Bronchial epithelial cell (primary cell): Measurements from ENCODE around the gene CYTH3. TPM values are rescaled to one million over a fixed set of nuclear protein-coding genes. Genes with fewer than 3 reads are reported as not detected.

Experiments used
- DNase-seq: peaks from one replicate; pipeline ENCODE4 v3.0.0-alpha.2; 2010; ENCODE audit warnings: low read depth
- FAIRE-seq: peaks from 2 replicates; lab custom pipeline; 2011; peaks lifted over from hg19 to GRCh38; lab: Jason Lieb, UNC
- H3K27me3 ChIP-seq: 2 replicates; pipeline ENCODE4 v1.5.1; 2011; ENCODE audit warnings: low read length; ENCODE audit not compliant: control insufficient read depth, insufficient read depth
- H3K36me3 ChIP-seq: 2 replicates; pipeline ENCODE4 v1.5.1; 2011; ENCODE audit warnings: low read length; ENCODE audit not compliant: control insufficient read depth, insufficient read depth
- H3K4me3 ChIP-seq: 2 replicates; pipeline ENCODE4 v1.5.1; 2011; ENCODE audit warnings: mild to moderate bottlenecking, low read depth, low read length, control low read depth
- CTCF ChIP-seq: IDR thresholded peaks from 2 replicates; pipeline ENCODE4 v1.5.1; 2011; ENCODE audit warnings: mild to moderate bottlenecking, moderate library complexity, low read length, control low read depth, inconsistent platforms; ENCODE audit not compliant: insufficient read depth, severe bottlenecking
- total RNA-seq: library from RNA; depleted of rRNA; stranded (reverse); fragments of >200 nt; gene quantifications from 2 replicates; pipeline ENCODE4 v1.2.1, GENCODE V29; 2014

The CYTH3 gene
- total RNA-seq, 1 donor from 2014 or later: 11.6 TPM

- Histone ChIP-seq H3K4me3 (no peak overlapping the region), H3K36me3 (peaks cover 18% of the 10 kb centered on the region), H3K27me3 (no peaks in the 10 kb centered on the region)
- DNase-seq (no peak), FAIRE-seq (no peak)
- no peak for TF ChIP-seq CTCF
These were observed 133.0 kb downstream of the CYTH3 start for GRCh38 chr7:6139189-6139996.

DNA sequence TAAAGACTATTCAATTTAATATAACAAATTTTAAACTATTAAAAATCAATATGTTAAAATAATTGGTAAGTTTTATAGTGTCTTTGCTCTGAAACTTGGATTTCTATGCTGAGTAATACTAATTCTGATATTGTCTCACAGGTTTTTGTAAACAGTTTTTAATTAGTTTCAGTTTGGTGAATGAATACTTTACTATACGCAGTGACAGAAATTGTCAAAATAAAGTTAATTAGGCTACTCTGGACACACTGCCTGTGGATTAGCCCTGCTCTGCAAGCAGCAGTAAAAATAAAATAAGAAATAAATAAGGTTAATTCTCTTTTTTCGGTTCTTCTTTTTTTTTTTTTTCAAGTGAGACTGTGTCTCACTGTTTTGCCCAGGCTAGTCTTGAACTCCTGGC, 135.9 kb downstream of the CYTH3 start:
- DNase-seq (no peak), FAIRE-seq (no peak)
- H3K27me3 ChIP-seq: no peaks in the 10 kb centered on the region
- peaks cover 9% of the 10 kb centered on the region for H3K36me3 ChIP-seq
- H3K4me3 ChIP-seq: no peak overlapping the region
- no peak for TF ChIP-seq CTCF

DNA sequence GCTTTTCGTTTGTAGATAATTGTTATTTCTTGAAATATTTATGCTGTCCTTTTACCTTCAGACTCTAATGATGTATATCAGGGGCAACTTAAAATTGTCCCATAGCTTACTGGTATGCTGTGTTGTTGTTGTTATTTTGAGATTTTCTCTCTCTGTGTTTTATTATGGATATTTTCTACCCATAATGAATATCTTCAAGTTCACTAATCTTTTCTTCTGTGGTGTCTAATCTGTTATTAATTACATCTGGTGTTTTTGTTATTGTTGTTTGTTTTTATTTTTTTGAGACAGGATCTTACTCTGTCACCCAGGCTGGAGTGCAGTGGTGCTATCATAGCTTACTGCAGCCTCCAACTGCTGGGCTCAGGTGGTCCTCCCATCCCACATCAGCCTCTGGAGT, 139.2 kb downstream of the CYTH3 start:
- no peaks in the 10 kb centered on the region for H3K27me3 ChIP-seq
- no peak for DNase-seq
- H3K4me3 ChIP-seq: no peak overlapping the region
- peaks cover 2% of the 10 kb centered on the region for H3K36me3 ChIP-seq
- FAIRE-seq: no peak
- no peak for TF ChIP-seq CTCF

- no peak overlapping the region for H3K4me3 ChIP-seq
- FAIRE-seq (no peak), DNase-seq (no peak)
- peaks cover 4% of the 10 kb centered on the region for H3K36me3 ChIP-seq
- TF ChIP-seq CTCF: no peak
- H3K27me3 ChIP-seq: no peaks in the 10 kb centered on the region
These were observed 142.3 kb downstream of the CYTH3 start for GRCh38 chr7:6130007-6130587.

DNA sequence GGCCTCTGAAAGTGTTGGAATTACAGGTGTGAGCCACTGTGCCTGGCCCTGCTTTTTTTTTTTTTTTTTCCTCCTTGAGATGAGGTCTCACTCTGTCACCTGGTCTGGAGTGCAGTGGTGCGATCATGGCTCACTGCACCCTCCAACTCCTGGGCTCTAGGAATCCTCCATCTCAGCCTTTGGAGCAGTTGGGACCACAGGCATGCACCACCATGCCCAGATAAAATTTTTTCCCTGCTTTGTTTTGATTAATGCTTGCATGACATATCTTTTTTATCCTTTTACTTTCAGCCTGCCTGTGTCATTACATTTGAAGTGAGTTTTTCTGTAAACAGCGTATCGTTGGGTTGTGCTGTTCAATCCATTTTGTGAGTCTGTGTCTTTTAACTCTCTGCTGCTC, 144.2 kb downstream of the CYTH3 start:
- TF ChIP-seq CTCF: no peak
- Histone ChIP-seq H3K36me3 (peaks cover 6% of the 10 kb centered on the region), H3K4me3 (no peak overlapping the region), H3K27me3 (no peaks in the 10 kb centered on the region)
- FAIRE-seq: no peak
- no peak for DNase-seq

DNA sequence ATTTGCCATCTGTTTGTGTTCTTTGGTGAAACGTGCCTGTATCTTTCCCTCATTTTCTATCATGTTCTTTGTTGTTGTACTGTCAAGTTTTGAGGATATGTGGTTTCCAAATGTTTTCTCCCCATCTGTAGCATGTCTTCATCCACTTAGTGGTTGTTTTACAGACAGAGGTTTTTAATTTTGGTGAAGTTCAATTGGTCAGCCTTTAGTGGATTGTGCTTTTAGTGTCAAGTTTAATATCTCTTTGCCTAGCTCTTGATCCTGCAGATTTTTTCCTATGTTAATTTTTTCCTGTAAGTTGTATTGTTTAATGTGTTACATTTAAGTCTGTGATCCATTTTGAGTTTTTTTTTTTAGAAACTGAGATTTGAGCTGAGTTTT, 145.3 kb downstream of the CYTH3 start:
- Histone ChIP-seq H3K4me3 (no peak overlapping the region), H3K27me3 (no peaks in the 10 kb centered on the region), H3K36me3 (peaks cover 7% of the 10 kb centered on the region)
- TF ChIP-seq CTCF: no peak
- no peak for DNase-seq
- FAIRE-seq: no peak
